Astrocyte (in vitro differentiated cells and primary cell): Measurements from ENCODE around the gene BLVRB. TPM values are rescaled to one million over a fixed set of nuclear protein-coding genes. Genes with fewer than 3 reads are reported as not detected.

Experiments
- DNase-seq: peaks from one replicate; pipeline ENCODE4 v3.0.0-alpha.2; 2010; ENCODE audit warnings: low read depth
- FAIRE-seq: peaks from 2 replicates; lab custom pipeline; 2011; peaks lifted over from hg19 to GRCh38; lab: Jason Lieb, UNC
- H2AFZ ChIP-seq: 2 replicates; pipeline ENCODE4 v1.6.0; 2012; ENCODE audit warnings: low read depth, low read length, inconsistent platforms
- H3K27ac ChIP-seq: 2 replicates; pipeline ENCODE4 v1.5.1; 2011; ENCODE audit warnings: low read depth, low read length, inconsistent platforms
- H3K27me3 ChIP-seq: 2 replicates; pipeline ENCODE4 v1.6.0; 2011; ENCODE audit warnings: low read length, inconsistent platforms; ENCODE audit not compliant: insufficient read depth
- H3K36me3 ChIP-seq: 2 replicates; pipeline ENCODE4 v1.5.1; 2011; ENCODE audit warnings: low read length, inconsistent platforms; ENCODE audit not compliant: insufficient read depth
- H3K4me1 ChIP-seq: 2 replicates; pipeline ENCODE4 v1.5.1; 2011; ENCODE audit warnings: low read length, inconsistent platforms; ENCODE audit not compliant: insufficient read depth
- H3K4me2 ChIP-seq: 2 replicates; pipeline ENCODE4 v1.6.0; 2012; ENCODE audit warnings: low read length, inconsistent platforms
- H3K4me3 ChIP-seq: 2 replicates; pipeline ENCODE4 v1.5.1; 2011; ENCODE audit warnings: low read depth, mild to moderate bottlenecking, low read length, inconsistent platforms; ENCODE audit not compliant: insufficient read depth
- H3K79me2 ChIP-seq: 2 replicates; pipeline ENCODE4 v1.6.0; 2012; ENCODE audit warnings: mild to moderate bottlenecking, low read length, inconsistent platforms; ENCODE audit not compliant: insufficient read depth
- H3K9ac ChIP-seq: 2 replicates; pipeline ENCODE4 v1.6.0; 2012; ENCODE audit warnings: mild to moderate bottlenecking, low read length, inconsistent platforms
- H3K9me3 ChIP-seq: 2 replicates; pipeline ENCODE4 v1.5.1; 2012; ENCODE audit warnings: low read depth, mild to moderate bottlenecking, low read length, inconsistent platforms; ENCODE audit not compliant: insufficient read depth
- H4K20me1 ChIP-seq: 2 replicates; pipeline ENCODE4 v1.6.0; 2012; ENCODE audit warnings: low read length, inconsistent platforms; ENCODE audit not compliant: insufficient read depth
- H3K27ac Mint-ChIP-seq: one replicate; pipeline ENCODE4 v1.8.0; 2021; ENCODE audit warnings: mild to moderate bottlenecking, mixed read lengths; ENCODE audit not compliant: unreplicated experiment
- H3K27me3 Mint-ChIP-seq: one replicate; pipeline ENCODE4 v1.8.0; 2021; ENCODE audit warnings: low read depth, mixed read lengths; ENCODE audit not compliant: unreplicated experiment
- H3K36me3 Mint-ChIP-seq: one replicate; pipeline ENCODE4 v1.8.0; 2021; ENCODE audit warnings: low read depth, mixed read lengths; ENCODE audit not compliant: unreplicated experiment
- H3K4me1 Mint-ChIP-seq: one replicate; pipeline ENCODE4 v1.8.0; 2021; ENCODE audit warnings: low read depth, mixed read lengths; ENCODE audit not compliant: unreplicated experiment
- H3K4me3 Mint-ChIP-seq: one replicate; pipeline ENCODE4 v1.8.0; 2021; ENCODE audit warnings: mild to moderate bottlenecking, moderate library complexity, mixed read lengths; ENCODE audit not compliant: unreplicated experiment
- H3K9me3 Mint-ChIP-seq: one replicate; pipeline ENCODE4 v1.8.0; 2021; ENCODE audit warnings: mild to moderate bottlenecking, mixed read lengths; ENCODE audit not compliant: unreplicated experiment
- EZH2 ChIP-seq: IDR thresholded peaks from 2 replicates; pipeline ENCODE4 v1.6.1; 2012; ENCODE audit warnings: mild to moderate bottlenecking, low read length, inconsistent platforms; ENCODE audit not compliant: insufficient read depth
- total RNA-seq: library from RNA; stranded (reverse); gene quantifications from 2 replicates; pipeline ENCODE4 v1.2.1, GENCODE V29; 2021
- TF ChIP-seq, protein P1 (sequence below): IDR thresholded peaks from 2 replicates; pipeline ENCODE4 v1.5.1; 2011; ENCODE audit warnings: low read depth, mild to moderate bottlenecking, inconsistent platforms, low read length, moderate library complexity; ENCODE audit not compliant: insufficient read depth

BLVRB gene
- total RNA-seq, 1 donor from 2014 or later, result 27.1 TPM

- FAIRE-seq, result no peak
- no peaks in the 10 kb centered on the region for H3K27me3 ChIP-seq
- H3K27ac Mint-ChIP-seq, result no peak overlapping the region
Observed at GRCh38 chr19:40449506-40449905, 16.0 kb downstream of the BLVRB start.

DNA sequence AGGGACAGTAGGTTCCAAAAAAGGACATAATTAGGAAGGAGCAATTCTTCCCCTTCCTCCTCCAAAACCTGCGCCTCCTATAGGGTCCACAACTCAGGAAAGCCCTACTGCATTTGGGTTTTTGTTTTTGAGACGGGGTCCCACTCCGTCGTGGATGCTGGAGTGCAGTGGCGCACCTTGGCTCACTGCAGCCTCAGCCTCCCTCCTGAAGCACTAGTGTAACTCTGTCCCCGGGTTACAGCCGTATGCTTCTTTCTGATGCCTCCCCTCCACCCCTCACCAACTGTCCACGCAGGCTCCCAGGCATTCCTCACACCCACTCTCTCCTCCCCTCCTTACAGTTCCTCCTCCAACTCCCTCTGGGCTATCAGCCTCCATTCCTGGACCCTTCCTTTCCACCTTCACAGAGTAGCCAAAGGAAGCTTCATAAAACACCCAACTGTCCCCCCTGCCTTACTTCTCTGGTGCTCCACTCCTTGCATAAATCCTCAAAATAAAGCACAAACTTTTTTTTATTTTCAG, 19.2 kb downstream of the BLVRB start:
- Histone ChIP-seq H3K36me3 (peaks cover 3% of the 10 kb centered on the region), H3K27ac (no peak overlapping the region), H3K4me1 (peaks cover 16% of the 10 kb centered on the region), H3K9ac (no peak overlapping the region), H3K27me3 (no peaks in the 10 kb centered on the region), H3K4me2 (no peak overlapping the region), H3K4me3 (no peak overlapping the region), H3K79me2 (peaks cover 26% of the 10 kb centered on the region), H2AFZ (no peak overlapping the region), H3K9me3 (no peaks in the 10 kb centered on the region), H4K20me1 (peaks cover 16% of the 10 kb centered on the region)
- Mint-ChIP-seq H3K4me3 (no peak overlapping the region), H3K36me3 (peaks cover 8% of the 10 kb centered on the region), H3K27me3 (peaks cover 2% of the 10 kb centered on the region), H3K9me3 (no peaks in the 10 kb centered on the region), H3K4me1 (peaks cover 14% of the 10 kb centered on the region), H3K27ac (no peak overlapping the region)
- no peak for TF ChIP-seq EZH2
- TF ChIP-seq, protein P1, sequence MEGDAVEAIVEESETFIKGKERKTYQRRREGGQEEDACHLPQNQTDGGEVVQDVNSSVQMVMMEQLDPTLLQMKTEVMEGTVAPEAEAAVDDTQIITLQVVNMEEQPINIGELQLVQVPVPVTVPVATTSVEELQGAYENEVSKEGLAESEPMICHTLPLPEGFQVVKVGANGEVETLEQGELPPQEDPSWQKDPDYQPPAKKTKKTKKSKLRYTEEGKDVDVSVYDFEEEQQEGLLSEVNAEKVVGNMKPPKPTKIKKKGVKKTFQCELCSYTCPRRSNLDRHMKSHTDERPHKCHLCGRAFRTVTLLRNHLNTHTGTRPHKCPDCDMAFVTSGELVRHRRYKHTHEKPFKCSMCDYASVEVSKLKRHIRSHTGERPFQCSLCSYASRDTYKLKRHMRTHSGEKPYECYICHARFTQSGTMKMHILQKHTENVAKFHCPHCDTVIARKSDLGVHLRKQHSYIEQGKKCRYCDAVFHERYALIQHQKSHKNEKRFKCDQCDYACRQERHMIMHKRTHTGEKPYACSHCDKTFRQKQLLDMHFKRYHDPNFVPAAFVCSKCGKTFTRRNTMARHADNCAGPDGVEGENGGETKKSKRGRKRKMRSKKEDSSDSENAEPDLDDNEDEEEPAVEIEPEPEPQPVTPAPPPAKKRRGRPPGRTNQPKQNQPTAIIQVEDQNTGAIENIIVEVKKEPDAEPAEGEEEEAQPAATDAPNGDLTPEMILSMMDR, result no peak
- no peak for FAIRE-seq
- DNase-seq, result no peak

More at GRCh38 chr19:40449506-40449905, 16.0 kb downstream of the BLVRB start:
- H3K4me1 ChIP-seq, result peaks cover 7% of the 10 kb centered on the region
- no peaks in the 10 kb centered on the region for H4K20me1 ChIP-seq
- peaks cover 5% of the 10 kb centered on the region for H3K27me3 Mint-ChIP-seq
- no peak overlapping the region for H3K4me2 ChIP-seq
- no peak for DNase-seq
- no peaks in the 10 kb centered on the region for H3K36me3 ChIP-seq
- no peaks in the 10 kb centered on the region for H3K9me3 Mint-ChIP-seq
- H3K4me1 Mint-ChIP-seq, result peaks cover 6% of the 10 kb centered on the region
- H3K9ac ChIP-seq, result no peak overlapping the region
- H3K79me2 ChIP-seq, result no peaks in the 10 kb centered on the region
- no peak overlapping the region for H2AFZ ChIP-seq
- H3K9me3 ChIP-seq, result no peaks in the 10 kb centered on the region
- H3K36me3 Mint-ChIP-seq, result peaks cover 4% of the 10 kb centered on the region
- no peak for TF ChIP-seq EZH2
- TF ChIP-seq, protein P1, result no peak
- H3K4me3 Mint-ChIP-seq, result no peak overlapping the region
- no peak overlapping the region for H3K4me3 ChIP-seq
- no peak overlapping the region for H3K27ac ChIP-seq

DNA sequence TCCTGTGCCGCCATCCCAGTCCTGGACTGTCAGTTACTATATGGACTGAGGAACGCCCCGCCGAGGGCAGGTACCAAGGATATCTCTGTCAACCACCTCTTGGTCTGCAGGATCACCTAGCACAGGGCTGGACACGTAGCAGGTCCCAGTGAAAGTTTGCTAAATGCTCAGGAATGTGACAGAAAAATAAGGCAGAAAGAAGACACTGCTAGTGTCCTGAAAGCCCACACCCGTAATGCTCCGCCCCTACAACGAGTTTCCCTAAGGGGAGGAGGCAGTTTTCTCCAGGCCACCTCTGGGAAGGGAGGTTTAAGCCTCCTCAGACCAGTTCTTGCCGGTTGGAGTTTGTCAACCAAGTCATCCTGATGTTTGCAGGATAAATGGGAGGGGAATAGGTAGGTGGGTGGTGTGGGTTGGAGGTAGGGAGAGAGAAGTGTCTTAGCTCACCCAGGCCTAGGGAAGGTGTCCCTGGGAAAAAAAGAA, 19.7 kb downstream of the BLVRB start:
- H3K9me3 Mint-ChIP-seq, result no peaks in the 10 kb centered on the region
- FAIRE-seq (no peak), DNase-seq (no peak)
- H3K9me3 ChIP-seq, result no peaks in the 10 kb centered on the region
- H3K4me1 Mint-ChIP-seq, result peaks cover 19% of the 10 kb centered on the region
- H3K27ac Mint-ChIP-seq, result no peak overlapping the region
- H3K4me3 ChIP-seq, result no peak overlapping the region
- peaks cover 8% of the 10 kb centered on the region for H3K36me3 ChIP-seq
- TF ChIP-seq EZH2, result no peak
- TF ChIP-seq, protein P1, result no peak
- H3K4me3 Mint-ChIP-seq, result peak overlapping the region; percentile 75
- peaks cover 21% of the 10 kb centered on the region for H4K20me1 ChIP-seq
- no peak overlapping the region for H2AFZ ChIP-seq
- no peak overlapping the region for H3K27ac ChIP-seq
- H3K79me2 ChIP-seq, result peaks cover 32% of the 10 kb centered on the region
- peaks cover 16% of the 10 kb centered on the region for H3K4me1 ChIP-seq
- peaks cover under 1% of the 10 kb centered on the region for H3K27me3 Mint-ChIP-seq
- no peak overlapping the region for H3K4me2 ChIP-seq
- no peaks in the 10 kb centered on the region for H3K27me3 ChIP-seq
- peaks cover 12% of the 10 kb centered on the region for H3K36me3 Mint-ChIP-seq
- no peak overlapping the region for H3K9ac ChIP-seq
